Measurements from ENCODE around the gene KCNH4.

KCNH4 gene

DNA sequence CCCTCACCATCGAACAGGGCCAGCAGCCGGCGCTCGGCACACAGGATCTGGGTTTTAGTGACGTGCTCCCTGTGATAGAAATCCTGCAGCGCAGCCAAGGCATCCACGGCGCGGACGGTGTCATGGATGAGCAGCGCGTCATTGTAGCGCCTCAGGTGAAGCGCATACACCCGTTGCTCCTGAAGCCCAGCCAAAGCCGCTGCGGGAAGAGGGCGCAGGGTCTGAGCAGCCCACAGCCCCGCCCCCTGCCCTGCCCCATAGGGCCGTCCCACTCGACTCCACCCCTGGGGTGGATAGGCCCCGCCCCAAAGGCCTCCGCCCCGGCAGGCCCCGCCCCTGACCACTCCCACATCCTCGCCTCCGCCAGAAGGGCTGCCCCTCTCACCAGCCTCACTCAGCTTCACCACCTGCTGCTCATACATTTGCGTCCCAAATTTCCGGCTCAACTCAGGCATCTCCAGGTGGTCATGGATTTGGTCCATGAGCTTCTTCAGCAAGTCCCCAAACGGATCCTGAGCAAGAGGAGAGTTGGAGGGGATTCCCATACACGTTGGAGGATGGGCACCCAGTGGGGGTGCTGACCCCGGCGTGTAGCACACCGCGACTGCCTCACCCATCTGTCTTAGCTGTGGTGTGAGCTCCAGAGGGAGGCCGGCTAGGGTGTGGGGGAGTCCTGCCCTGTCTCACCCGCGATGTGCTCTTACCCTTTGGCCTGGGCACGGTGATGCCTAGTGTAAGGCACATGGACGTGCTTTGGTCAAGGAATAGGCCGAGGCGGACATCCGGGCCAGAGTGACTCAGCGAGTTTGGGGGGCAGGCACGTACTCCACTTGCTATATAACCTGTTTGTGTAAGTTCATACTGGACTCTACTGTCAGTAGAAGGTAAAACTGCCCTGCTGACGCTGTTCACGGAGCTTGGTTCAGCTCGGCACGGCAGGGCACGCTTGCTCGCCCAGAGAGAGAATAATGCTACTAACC is 73.1 kb downstream of the KCNH4 start:
- Mint-ChIP-seq H3K9me3 (no peaks in the 10 kb centered on the region), H3K27me3 (peaks cover 2% of the 10 kb centered on the region), H3K27ac (peak overlapping the region; percentile 44), H3K4me1 (ENCODE audit: low read depth) (peaks cover 39% of the 10 kb centered on the region), H3K4me3 (peak overlapping the region; percentile 71), H3K36me3 (ENCODE audit: low read depth) (peaks cover 75% of the 10 kb centered on the region)
- intact Hi-C loops (cut with micrococcal nuclease) = no loop called here

DNA sequence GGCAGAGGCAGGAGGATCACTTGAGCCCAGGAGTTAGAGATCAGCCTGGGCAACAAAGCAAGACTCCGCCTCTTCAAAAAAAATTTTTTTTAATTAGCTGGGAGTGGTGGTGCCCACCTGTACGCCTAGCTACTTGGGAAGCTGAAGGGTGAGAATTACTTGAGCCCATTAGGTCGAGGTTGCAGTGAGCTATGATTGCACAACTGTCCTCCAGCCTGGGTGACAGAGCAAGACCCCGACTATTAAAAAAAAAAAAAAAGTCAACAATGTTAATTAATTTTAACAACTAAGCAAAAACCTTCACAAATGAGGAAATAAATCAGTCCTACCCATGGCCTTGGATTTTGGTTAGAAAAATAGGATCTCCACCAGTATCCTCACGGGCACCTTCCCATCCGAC is 73.8 kb downstream of the KCNH4 start:
- peak overlapping the region; percentile 44 for H3K27ac Mint-ChIP-seq
- peak overlapping the region; percentile 71 for H3K4me3 Mint-ChIP-seq
- H3K36me3 Mint-ChIP-seq (ENCODE audit: low read depth) = peaks cover 82% of the 10 kb centered on the region
- intact Hi-C loops (cut with micrococcal nuclease) = no loop called here
- peaks cover 2% of the 10 kb centered on the region for H3K27me3 Mint-ChIP-seq
- no peaks in the 10 kb centered on the region for H3K9me3 Mint-ChIP-seq
- peaks cover 33% of the 10 kb centered on the region for H3K4me1 Mint-ChIP-seq (ENCODE audit: low read depth)

Measured in dendritic cell treated with granulocyte-macrophage colony-stimulating factor and Interleukin-4, amounts not matched to agents 40 ng/mL and 50 ng/mL, for 4 days (primary cell).